HG02970 (cell line): ENCODE data around the gene FAM156B.
"Not testable (repeated sequence)": the region's sequence is repeated elsewhere in the genome, so short reads cannot be mapped to it uniquely, and the experiment has no call there.

Experiments used
- ATAC-seq: cut with Tn5 transposase; IDR thresholded peaks from one replicate; pipeline ENCODE4 v1.9.1; 2021; ENCODE audit warnings: mild to moderate bottlenecking, moderate library complexity, moderate number of reproducible peaks; ENCODE audit not compliant: unreplicated experiment, low FRiP score

Gene FAM156B

GRCh38 chrX:52914704-52915103 is 17.6 kb downstream of the FAM156B start:
- ATAC-seq: not testable (repeated sequence)

DNA sequence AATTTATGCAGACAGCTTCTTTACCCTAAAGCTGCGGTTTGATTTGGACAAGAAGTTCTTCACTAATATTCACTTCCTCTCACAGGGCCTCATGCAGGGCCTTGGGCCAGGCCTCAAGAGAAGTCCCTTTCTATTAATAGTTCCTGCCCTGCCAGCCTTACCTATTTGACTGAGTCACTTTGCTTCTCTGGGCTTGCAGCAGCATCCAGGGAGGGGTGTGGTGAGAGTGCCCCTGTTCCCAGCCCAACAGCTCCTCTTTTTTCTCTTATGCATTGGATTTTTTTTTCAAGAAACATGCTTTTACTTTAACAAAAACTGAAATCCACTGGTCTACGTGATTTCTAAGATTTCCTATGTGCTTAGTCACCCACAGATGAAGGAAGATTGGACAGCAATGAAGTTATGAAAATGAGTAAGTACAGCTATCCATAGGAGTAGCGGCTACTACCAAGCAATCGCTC is 26.7 kb downstream of the FAM156B start:
- ATAC-seq: no peak

DNA sequence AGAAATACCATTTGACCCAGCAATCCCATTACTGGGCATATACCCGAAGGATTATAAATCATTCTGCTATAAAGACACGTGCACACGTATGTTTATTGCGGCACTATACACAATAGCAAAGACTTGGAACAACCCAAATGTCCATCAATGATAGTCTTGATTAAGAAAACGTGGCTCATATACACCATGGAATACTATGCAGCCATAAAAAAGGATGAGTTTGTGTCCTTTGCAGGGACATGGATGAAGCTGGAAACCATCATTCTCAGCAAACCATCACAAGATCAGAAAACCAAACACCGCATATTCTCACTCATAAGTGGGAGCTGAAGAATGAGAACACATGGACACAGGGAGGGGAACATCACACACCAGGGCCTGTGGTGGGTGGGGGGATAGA is 33.1 kb downstream of the FAM156B start:
- ATAC-seq: not testable (repeated sequence)

DNA sequence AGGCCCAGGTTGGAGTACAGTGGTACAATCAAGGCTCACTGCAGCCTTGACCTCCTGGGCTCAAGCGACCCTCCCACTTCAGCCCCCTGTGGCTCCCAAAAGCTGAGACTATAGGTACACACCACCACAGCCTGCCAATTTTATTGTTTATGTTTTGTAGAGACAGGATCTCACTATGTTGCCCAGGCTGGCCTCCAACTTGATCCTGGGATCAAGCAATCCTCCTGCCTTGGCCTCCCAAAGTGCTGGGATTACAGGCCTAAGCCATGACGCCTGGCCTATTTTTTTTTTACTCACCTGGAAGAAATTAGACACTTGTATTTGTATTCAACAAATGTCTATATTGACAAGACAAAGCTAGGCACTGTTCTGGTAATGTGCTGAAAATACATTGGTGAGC is 36.1 kb downstream of the FAM156B start:
- ATAC-seq: no peak

GRCh38 chrX:52933976-52934703 is 37.0 kb downstream of the FAM156B start:
- ATAC-seq: no peak

GRCh38 chrX:52934704-52935469 is 37.8 kb downstream of the FAM156B start:
- peak; percentile 91 for ATAC-seq

- not testable (repeated sequence) for ATAC-seq
Observed at GRCh38 chrX:52935470-52935784, 38.3 kb downstream of the FAM156B start.

- ATAC-seq: not testable (repeated sequence)
Observed at GRCh38 chrX:52940704-52941103, 43.6 kb downstream of the FAM156B start.

DNA sequence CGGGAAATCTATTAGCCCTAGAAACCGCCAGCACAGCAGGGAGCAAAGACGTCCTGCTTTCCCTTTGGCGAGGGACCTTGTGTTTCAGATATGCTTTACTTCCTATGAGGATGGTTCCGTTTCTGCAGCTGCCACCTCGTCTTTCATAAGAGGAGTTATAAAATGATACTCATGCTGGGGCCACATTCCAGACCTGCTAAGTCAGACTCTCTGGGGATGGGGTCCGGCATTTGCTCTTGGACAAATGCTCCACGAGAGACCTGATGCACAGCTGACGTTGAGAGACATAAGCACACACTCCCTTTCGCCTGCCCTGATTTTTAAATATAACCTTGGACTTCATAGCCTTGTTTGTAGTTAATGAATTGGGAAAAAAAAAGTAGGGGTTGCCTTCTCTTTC is 44.6 kb downstream of the FAM156B start:
- ATAC-seq: not testable (repeated sequence)

DNA sequence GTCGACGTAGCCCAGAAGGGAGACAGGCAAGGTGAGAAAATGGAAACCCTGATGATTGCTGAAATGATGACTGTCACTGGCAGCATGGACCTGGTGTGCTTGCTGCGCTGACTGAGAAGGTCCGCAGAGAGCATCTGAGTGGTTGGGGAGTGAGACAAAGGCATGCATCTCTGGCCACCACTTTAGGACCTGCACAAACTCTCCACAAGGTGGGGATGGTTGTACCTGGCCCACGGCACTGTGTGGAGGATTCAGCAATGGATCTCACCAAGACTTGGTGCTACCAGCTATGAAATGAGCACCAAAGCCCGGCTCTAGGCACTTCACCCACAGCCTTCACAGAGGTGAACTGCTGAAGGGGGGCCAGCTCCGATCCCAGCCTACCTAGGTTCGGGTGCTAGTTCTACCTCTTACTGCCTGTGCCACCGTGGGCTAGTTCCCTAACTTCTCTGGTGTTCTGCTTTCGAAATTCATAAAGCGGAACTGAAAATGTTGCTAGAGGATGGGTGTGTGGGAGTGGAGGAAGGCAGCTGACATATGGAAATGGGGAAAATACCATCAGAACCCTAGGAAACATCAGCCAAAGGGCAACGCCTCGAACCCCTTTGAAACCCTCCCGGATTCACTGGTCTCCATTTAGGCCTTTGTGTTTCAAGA is 48.8 kb downstream of the FAM156B start:
- not testable (repeated sequence) for ATAC-seq

- ATAC-seq: not testable (repeated sequence)
Observed at GRCh38 chrX:52947501-52947900, 50.4 kb downstream of the FAM156B start.

- not testable (repeated sequence) for ATAC-seq
Observed at GRCh38 chrX:52948265-52948664, 51.1 kb downstream of the FAM156B start.

GRCh38 chrX:52949325-52949724 is 52.2 kb downstream of the FAM156B start:
- ATAC-seq: not testable (repeated sequence)

DNA sequence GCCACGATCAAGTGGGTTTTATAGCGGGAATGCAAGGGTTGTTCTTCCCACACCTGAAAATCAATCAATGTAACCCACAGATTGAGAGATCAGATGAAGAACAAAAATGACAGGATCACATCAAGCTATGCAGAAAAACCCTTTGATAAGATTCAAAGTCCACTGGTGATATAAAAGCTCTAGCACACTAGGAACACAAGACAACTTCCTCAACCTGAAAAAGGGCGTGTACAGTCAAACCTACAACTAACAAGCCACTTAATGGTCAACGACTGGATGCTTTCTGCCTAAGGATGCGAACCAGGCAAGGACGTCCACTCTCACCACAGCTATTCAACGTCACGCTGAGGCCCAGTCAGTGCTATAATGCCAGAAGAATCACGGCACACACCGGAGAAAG is 52.8 kb downstream of the FAM156B start:
- ATAC-seq: not testable (repeated sequence)
